AG04450 (cell line): Measurements from ENCODE around the gene TAF1C. TPM values are rescaled to one million over a fixed set of nuclear protein-coding genes. Genes with fewer than 3 reads are reported as not detected.
"Not testable (repeated sequence)": the region's sequence is repeated elsewhere in the genome, so short reads cannot be mapped to it uniquely, and the experiment has no call there.

Experiments
- CTCF ChIA-PET: fragments of 300-600, 350-600 bp; formaldehyde crosslinking; extraction: SDS; loops from one replicate; lab custom pipeline; 2022; ENCODE audit warnings: antibody characterized with exemption, inconsistent platforms; lab: Charles Lee
- POLR2A ChIA-PET: fragments of 350-600 bp; formaldehyde crosslinking; extraction: SDS; loops from one replicate; lab custom pipeline; 2021; ENCODE audit warnings: antibody characterized with exemption, inconsistent platforms; lab: Yijun Ruan, JAX
- DNase-seq: peaks from one replicate; pipeline ENCODE4 v3.0.0-alpha.2; 2011; ENCODE audit warnings: low read depth, low spot score
- H3K27ac ChIP-seq: one replicate; pipeline ENCODE4 v1.5.1; 2012; ENCODE audit warnings: low read depth, low read length, control low read depth
- H3K27me3 ChIP-seq: one replicate; pipeline ENCODE4 v1.6.0; 2012; ENCODE audit warnings: low read length; ENCODE audit not compliant: control insufficient read depth, insufficient read depth
- H3K4me3 ChIP-seq: 2 replicates; pipeline ENCODE4 v1.5.1; 2011; ENCODE audit warnings: mild to moderate bottlenecking, low read depth, low read length, control low read depth
- H3K9me3 ChIP-seq: 2 replicates; pipeline ENCODE4 v1.5.1; 2012; ENCODE audit warnings: low read length; ENCODE audit not compliant: control insufficient read depth, insufficient read depth
- CTCF ChIP-seq: IDR thresholded peaks from 2 replicates; pipeline ENCODE4 v1.5.1; 2011; ENCODE audit warnings: low read depth, low read length, control low read depth, inconsistent platforms
- polyA plus RNA-seq: library from polyadenylated mRNA; depleted of rRNA; stranded (reverse); fragments of >200 nt; gene quantifications from 2 replicates; pipeline ENCODE4 v1.2.3, GENCODE V29; 2011

TAF1C gene
- polyA plus RNA-seq, 1 experiment: 14.2 TPM

DNA sequence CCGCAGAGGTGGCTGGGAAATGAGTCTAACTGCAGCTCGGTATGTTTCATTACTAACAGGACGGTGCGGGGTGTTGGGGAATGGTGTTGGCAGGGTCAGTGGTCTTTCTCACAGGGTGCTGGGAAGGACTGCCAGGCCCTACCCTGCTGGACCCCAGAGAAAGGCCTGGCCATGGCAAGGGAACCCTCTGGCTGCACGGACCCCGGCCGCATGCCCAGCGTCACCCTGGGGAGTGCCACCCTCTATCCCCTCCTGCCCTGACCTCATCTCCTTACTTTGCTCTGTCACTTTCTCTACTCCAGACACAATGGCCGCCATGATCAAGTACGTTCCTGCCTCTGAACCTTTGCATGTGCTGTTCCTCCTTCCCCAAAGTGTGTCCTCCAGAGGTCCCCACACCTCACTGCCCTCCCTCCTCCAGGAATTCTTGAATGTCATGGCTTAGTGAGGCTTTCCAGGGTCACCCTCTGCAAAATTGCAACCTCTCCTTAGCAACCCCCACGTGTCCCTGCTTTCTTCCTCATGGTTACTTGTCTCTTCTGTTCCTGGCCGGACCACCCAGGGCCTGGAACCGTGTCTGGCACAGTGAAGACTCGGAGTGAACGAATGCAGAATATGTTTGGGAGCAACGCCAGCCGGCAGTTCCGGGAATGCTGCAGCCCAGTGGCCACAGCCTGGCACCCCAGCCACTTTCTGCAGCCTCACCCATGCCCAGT, 19.3 kb upstream of the TAF1C start:
- ChIA-PET POLR2A (no interaction called here), CTCF (no interaction called here)
- no peak overlapping the region for H3K27ac ChIP-seq
- no peak for DNase-seq
- no peaks in the 10 kb centered on the region; the same call in 1 of the 2 replicates for H3K9me3 ChIP-seq
- H3K4me3 ChIP-seq: no peak overlapping the region
- TF ChIP-seq CTCF: no peak
- peaks cover 17% of the 10 kb centered on the region for H3K27me3 ChIP-seq

DNA sequence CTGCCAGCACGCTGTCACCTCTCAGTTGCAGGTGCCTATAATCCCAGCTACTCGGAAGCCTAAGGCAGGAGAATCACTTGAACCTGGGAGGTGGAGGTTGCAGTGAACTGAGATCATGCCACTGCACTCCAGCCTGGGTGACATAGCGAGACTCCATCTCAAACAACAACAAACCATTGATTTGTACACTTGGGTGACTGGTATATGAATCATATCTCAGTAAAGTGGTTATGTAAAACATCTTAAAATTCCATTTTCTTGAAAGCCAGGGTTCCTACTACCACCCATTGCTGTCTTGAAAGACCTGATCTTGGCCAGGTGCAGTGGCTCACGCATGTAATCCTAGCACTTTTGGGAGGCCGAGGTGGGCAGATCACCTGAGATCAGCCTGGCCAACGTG, 18.3 kb upstream of the TAF1C start:
- H3K27me3 ChIP-seq: peaks cover 17% of the 10 kb centered on the region
- CTCF ChIA-PET: interaction anchor here (1.8 kb wide), 1 partner anchor 18 kb away, joined by 6 read pairs; the partner anchor contains the start of gene TAF1C
- DNase-seq, H3K4me3 ChIP-seq, H3K9me3 ChIP-seq, POLR2A ChIA-PET, H3K27ac ChIP-seq: not testable (repeated sequence)

- H3K4me3 ChIP-seq, POLR2A ChIA-PET, H3K27ac ChIP-seq, H3K9me3 ChIP-seq, DNase-seq: not testable (repeated sequence)
- CTCF ChIA-PET: interaction anchor here (1.8 kb wide), 1 partner anchor 18 kb away, joined by 6 read pairs; the partner anchor contains the start of gene TAF1C
- peaks cover 17% of the 10 kb centered on the region for H3K27me3 ChIP-seq
These were observed 17.7 kb upstream of the TAF1C start for GRCh38 chr16:84204551-84204950.

- TF ChIP-seq CTCF: no peak
- ChIA-PET POLR2A (no interaction called here), CTCF (interaction anchor here (1.7 kb wide), 1 partner anchor 12 kb away, joined by 7 read pairs; the partner anchor contains the start of gene TAF1C)
- H3K9me3 ChIP-seq: no peaks in the 10 kb centered on the region; the same call in 1 of the 2 replicates
- DNase-seq: no peak
- peaks cover 17% of the 10 kb centered on the region for H3K27me3 ChIP-seq
- H3K27ac ChIP-seq: no peak overlapping the region
- no peak overlapping the region for H3K4me3 ChIP-seq
These were observed 13.0 kb upstream of the TAF1C start for GRCh38 chr16:84199861-84200260.

DNA sequence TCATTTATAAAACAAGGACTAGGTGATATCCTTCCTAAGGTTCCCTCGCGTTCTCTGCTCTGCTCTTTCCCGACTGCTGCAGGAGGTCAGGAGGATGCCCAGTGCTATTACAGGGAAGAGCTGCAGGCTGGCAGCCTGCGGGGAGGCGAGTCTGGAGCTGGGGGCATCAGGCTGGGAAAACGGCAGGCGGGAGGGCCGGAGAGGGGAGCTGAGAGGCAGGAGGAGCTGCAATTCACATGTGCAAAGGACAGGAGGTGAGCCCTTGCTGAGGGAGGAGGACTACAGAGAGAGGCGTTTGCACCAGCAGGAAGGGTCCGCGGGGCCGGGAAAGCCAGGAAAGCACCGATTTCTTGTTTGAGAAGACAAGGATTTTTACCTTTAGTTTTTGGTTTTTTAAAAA, 12.2 kb upstream of the TAF1C start:
- POLR2A ChIA-PET: no interaction called here
- Histone ChIP-seq H3K27me3 (peaks cover 23% of the 10 kb centered on the region), H3K9me3 (no peaks in the 10 kb centered on the region; the same call in 1 of the 2 replicates), H3K4me3 (no peak overlapping the region), H3K27ac (no peak overlapping the region)
- DNase-seq: no peak
- no peak for TF ChIP-seq CTCF
- CTCF ChIA-PET: interaction anchor here (1.7 kb wide), 1 partner anchor 12 kb away, joined by 7 read pairs; the partner anchor contains the start of gene TAF1C

- no peak overlapping the region for H3K27ac ChIP-seq
- H3K27me3 ChIP-seq: peaks cover 24% of the 10 kb centered on the region
- DNase-seq: peak; percentile 13
- ChIA-PET POLR2A (no interaction called here), CTCF (interaction anchor here (1.5 kb wide), 1 partner anchor 11 kb away, joined by 8 read pairs; the partner anchor contains the start of gene TAF1C)
- no peaks in the 10 kb centered on the region; the same call in 1 of the 2 replicates for H3K9me3 ChIP-seq
- no peak overlapping the region for H3K4me3 ChIP-seq
- TF ChIP-seq CTCF: no peak
These were observed 11.5 kb upstream of the TAF1C start for GRCh38 chr16:84198401-84198800.
